ENCODE measurements around the gene SLC38A1. TPM values are rescaled to one million over a fixed set of nuclear protein-coding genes. Genes with fewer than 3 reads are reported as not detected.

SLC38A1 gene
- total RNA-seq, 1 donor from 2014 or later, result 314 TPM

GRCh38 chr12:46214668-46215436, 54.0 kb downstream of the SLC38A1 start:
- no peaks in the 10 kb centered on the region for H3K27me3 Mint-ChIP-seq
- H3K27ac Mint-ChIP-seq, result peak overlapping the region; percentile 98
- peak overlapping the region; percentile 75 for H3K4me3 Mint-ChIP-seq
- TF ChIP-seq, protein P1, sequence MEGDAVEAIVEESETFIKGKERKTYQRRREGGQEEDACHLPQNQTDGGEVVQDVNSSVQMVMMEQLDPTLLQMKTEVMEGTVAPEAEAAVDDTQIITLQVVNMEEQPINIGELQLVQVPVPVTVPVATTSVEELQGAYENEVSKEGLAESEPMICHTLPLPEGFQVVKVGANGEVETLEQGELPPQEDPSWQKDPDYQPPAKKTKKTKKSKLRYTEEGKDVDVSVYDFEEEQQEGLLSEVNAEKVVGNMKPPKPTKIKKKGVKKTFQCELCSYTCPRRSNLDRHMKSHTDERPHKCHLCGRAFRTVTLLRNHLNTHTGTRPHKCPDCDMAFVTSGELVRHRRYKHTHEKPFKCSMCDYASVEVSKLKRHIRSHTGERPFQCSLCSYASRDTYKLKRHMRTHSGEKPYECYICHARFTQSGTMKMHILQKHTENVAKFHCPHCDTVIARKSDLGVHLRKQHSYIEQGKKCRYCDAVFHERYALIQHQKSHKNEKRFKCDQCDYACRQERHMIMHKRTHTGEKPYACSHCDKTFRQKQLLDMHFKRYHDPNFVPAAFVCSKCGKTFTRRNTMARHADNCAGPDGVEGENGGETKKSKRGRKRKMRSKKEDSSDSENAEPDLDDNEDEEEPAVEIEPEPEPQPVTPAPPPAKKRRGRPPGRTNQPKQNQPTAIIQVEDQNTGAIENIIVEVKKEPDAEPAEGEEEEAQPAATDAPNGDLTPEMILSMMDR (IDR thresholded peaks at IDR 0.05), result no peak
- ChIA-PET CTCF (interaction anchor here (0.6 to 1.5 kb wide), 3 partner anchors 19 to 827 kb away, joined by 3 read pairs; no protein-coding TSS in a partner anchor), POLR2A (interaction anchor here (0.5 to 6.6 kb wide), 7 partner anchors 9 to 636 kb away, joined by 3 to 154 read pairs (median 4); partner anchors contain the start of gene SLC38A1)
- intact Hi-C loops (cut with micrococcal nuclease), result loop anchor here (5.0 to 10.0 kb wide), 4 partner anchors 157 to 1597 kb away; partner anchors contain the start of genes ARID2 and SLC38A2
- ATAC-seq (ENCODE audit: low read depth) (peak; percentile 34), DNase-seq (no peak)
- peaks cover 81% of the 10 kb centered on the region for H3K36me3 Mint-ChIP-seq (ENCODE audit: low read depth)
- peaks cover 2% of the 10 kb centered on the region for H3K9me3 Mint-ChIP-seq
- H3K4me1 Mint-ChIP-seq, result peaks cover 97% of the 10 kb centered on the region

DNA sequence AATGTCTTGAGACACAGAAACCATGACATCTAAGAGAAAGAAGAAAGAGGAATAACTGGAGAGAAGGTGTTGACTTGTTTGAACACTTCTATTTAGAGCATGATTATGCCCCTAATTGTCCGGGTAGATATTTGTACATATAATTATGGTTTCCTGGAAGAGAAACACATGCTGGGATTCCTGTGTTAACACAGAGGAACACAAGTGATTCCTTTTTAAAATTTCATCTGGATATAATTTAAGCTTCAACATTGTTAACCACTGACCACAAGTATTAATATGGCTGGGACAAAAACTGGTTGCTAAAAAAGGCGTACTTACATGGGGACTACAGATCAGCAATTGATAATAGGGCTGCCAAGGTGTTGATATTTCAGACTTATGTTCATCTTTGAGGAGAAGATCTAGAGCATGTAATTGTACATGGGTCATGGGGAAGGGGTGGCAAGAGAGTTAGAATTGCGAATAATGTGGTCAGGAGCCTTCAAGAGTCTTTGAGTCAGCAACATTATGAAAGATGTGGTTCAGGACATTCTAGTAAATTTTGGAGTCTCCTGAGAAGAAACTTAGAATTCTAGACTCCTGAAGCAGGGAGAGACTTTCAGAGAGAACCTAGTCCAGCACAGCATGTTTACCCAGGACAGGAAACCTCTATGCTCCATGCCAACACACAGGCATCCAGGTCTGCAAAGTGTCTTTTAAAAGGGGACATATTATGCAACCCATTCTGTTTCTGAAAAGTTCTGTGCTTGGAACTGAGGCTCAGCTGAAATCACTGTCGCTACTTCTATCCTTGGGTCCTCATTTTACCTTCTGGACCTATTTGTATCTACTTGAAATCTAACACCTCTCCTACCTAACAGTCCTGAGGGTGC, 56.5 kb downstream of the SLC38A1 start:
- peaks cover 81% of the 10 kb centered on the region for H3K36me3 Mint-ChIP-seq (ENCODE audit: low read depth)
- TF ChIP-seq, protein P1 (IDR thresholded peaks at IDR 0.05), result no peak
- POLR2A ChIA-PET, result interaction anchor here (0.6 kb wide), 1 partner anchor 57 kb away, joined by 3 read pairs; the partner anchor contains the start of gene SLC38A1
- H3K27ac Mint-ChIP-seq, result peak overlapping the region; percentile 93
- H3K27me3 Mint-ChIP-seq, result no peaks in the 10 kb centered on the region
- H3K4me1 Mint-ChIP-seq, result peaks cover 97% of the 10 kb centered on the region
- H3K4me3 Mint-ChIP-seq, result peak overlapping the region; percentile 29
- H3K9me3 Mint-ChIP-seq, result peaks cover 2% of the 10 kb centered on the region
- CTCF ChIA-PET, result no interaction called here
- ATAC-seq (ENCODE audit: low read depth) (no peak), DNase-seq (no peak)
- intact Hi-C loops (cut with micrococcal nuclease), result loop anchor here (10.0 kb wide), 1 partner anchor 488 kb away; the partner anchor contains the start of gene ARID2

GRCh38 chr12:46210873-46211439, 57.9 kb downstream of the SLC38A1 start:
- TF ChIP-seq, protein P1 (IDR thresholded peaks at IDR 0.05), result no peak
- intact Hi-C loops (cut with micrococcal nuclease), result loop anchor here (1.0 to 10.0 kb wide), 5 partner anchors 7 to 486 kb away; partner anchors contain the start of genes ARID2, SCAF11 and SLC38A1
- peaks cover 86% of the 10 kb centered on the region for H3K36me3 Mint-ChIP-seq (ENCODE audit: low read depth)
- ChIA-PET CTCF (no interaction called here), POLR2A (interaction anchor here (7.1 to 7.6 kb wide), 2 partner anchors 7 to 58 kb away, joined by 66 to 100 read pairs; partner anchors contain the start of gene SLC38A1)
- H3K9me3 Mint-ChIP-seq, result no peaks in the 10 kb centered on the region
- peak overlapping the region; percentile 52 for H3K4me3 Mint-ChIP-seq
- H3K4me1 Mint-ChIP-seq, result peaks cover 97% of the 10 kb centered on the region
- DNase-seq, result no peak
- H3K27me3 Mint-ChIP-seq, result no peaks in the 10 kb centered on the region
- ATAC-seq (ENCODE audit: low read depth), result no peak
- peak overlapping the region; percentile 93 for H3K27ac Mint-ChIP-seq

GRCh38 chr12:46209914-46210872, 58.6 kb downstream of the SLC38A1 start:
- H3K4me1 Mint-ChIP-seq, result peaks cover 94% of the 10 kb centered on the region
- DNase-seq (peak; percentile 47), ATAC-seq (ENCODE audit: low read depth) (peak; percentile 70)
- peak overlapping the region; percentile 63 for H3K4me3 Mint-ChIP-seq
- no peaks in the 10 kb centered on the region for H3K27me3 Mint-ChIP-seq
- H3K36me3 Mint-ChIP-seq (ENCODE audit: low read depth), result peaks cover 90% of the 10 kb centered on the region
- intact Hi-C loops (cut with micrococcal nuclease), result loop anchor here (1.0 to 10.0 kb wide), 5 partner anchors 8 to 485 kb away; partner anchors contain the start of genes ARID2, SCAF11 and SLC38A1
- peak overlapping the region; percentile 93 for H3K27ac Mint-ChIP-seq
- CTCF ChIA-PET, result no interaction called here
- H3K9me3 Mint-ChIP-seq, result no peaks in the 10 kb centered on the region
- TF ChIP-seq, protein P1 (IDR thresholded peaks at IDR 0.05), result no peak
- POLR2A ChIA-PET, result interaction anchor here (0.6 to 7.6 kb wide), 8 partner anchors 8 to 174 kb away, joined by 3 to 100 read pairs (median 4); partner anchors contain the start of gene SLC38A1
